PC-9 (cell line): ENCODE results near the gene ZWILCH.

Source experiments
- CTCF ChIP-seq: fragments of 200-600 bp; sonication (generic); conservative IDR thresholded peaks from 2 replicates; pipeline ENCODE4 v1.6.1; 2017; ENCODE audit warnings: mixed run types, antibody characterized with exemption, mild to moderate bottlenecking, moderate library complexity
- EZH2 ChIP-seq: fragments of 200-600 bp; sonication (generic); IDR thresholded peaks from 2 replicates; pipeline ENCODE4 v1.8.0; 2017; ENCODE audit warnings: antibody characterized with exemption, low read depth

- TF ChIP-seq EZH2 (no peak), CTCF (no peak)
These were observed 23.8 kb upstream of the ZWILCH start for GRCh38 chr15:66481107-66481856.
